B cell (primary cell): ENCODE data around the gene KRT5. TPM values are rescaled to one million over a fixed set of nuclear protein-coding genes. Genes with fewer than 3 reads are reported as not detected.

Experiments used
- ATAC-seq: fragments of 200-7000 bp; cut with Tn5 transposase; one replicate; pipeline ENCODE4 v1.10.0; 2021; ENCODE audit warnings: low read depth, mild to moderate bottlenecking, moderate number of reproducible peaks, moderate library complexity
- CTCF ChIA-PET: fragments of 350-600 bp; sonication (Branson Sonifier 250); formaldehyde crosslinking; loops from one replicate; lab custom pipeline; 2021; ENCODE audit warnings: antibody characterized with exemption, inconsistent platforms; lab: Charles Lee
- POLR2A ChIA-PET: fragments of 350-600 bp; sonication (Branson Sonifier 250); formaldehyde crosslinking; loops from one replicate; lab custom pipeline; 2021; ENCODE audit warnings: antibody characterized with exemption; lab: Charles Lee
- DNase-seq: peaks from one replicate; pipeline ENCODE4 v3.0.0; 2013
- H2AFZ ChIP-seq: 2 replicates; pipeline ENCODE4 v1.6.1; 2012; ENCODE audit warnings: mild to moderate bottlenecking, low read depth, low read length; ENCODE audit not compliant: insufficient read depth, poor library complexity, severe bottlenecking
- H3K27ac ChIP-seq, 2 donors: 1 replicate in 1 of 2; 2 replicates in 1 of 2; pipeline ENCODE4 v1.5.1; 2012 to 2013; ENCODE audit warnings: low read length in 2 of 2, mild to moderate bottlenecking in 2 of 2, moderate library complexity in 1 of 2
- H3K27me3 ChIP-seq, 4 experiments: fragments of 200-600 bp in 1 of 4; sonication (generic) in 1 of 4; replicated peaks in 1 of 4; 1 replicate in 2 of 4; 2 replicates in 2 of 4; pipeline versions ENCODE4 v1.6.1 to v1.7.0; 2013 to 2016; ENCODE audit warnings: low read length in 3 of 4, mild to moderate bottlenecking in 2 of 4, mixed read lengths in 1 of 4, moderate library complexity in 1 of 4; ENCODE audit not compliant: insufficient read depth in 4 of 4, control insufficient read depth in 3 of 4; ENCODE audit errors: control extremely low read depth in 1 of 4
- H3K36me3 ChIP-seq, 2 experiments: replicated peaks in 1 of 2; 1 replicate in 1 of 2; 2 replicates in 1 of 2; pipeline versions ENCODE4 v1.6.1 to v1.7.1; 2013; ENCODE audit warnings: low read length in 1 of 2; ENCODE audit not compliant: insufficient read depth in 2 of 2, control insufficient read depth in 1 of 2; ENCODE audit errors: control extremely low read depth in 1 of 2, extremely low read depth in 1 of 2
- H3K4me1 ChIP-seq, 2 donors: fragments of 200-600 bp in 1 of 2; sonication (generic) in 1 of 2; 1 replicate in 1 of 2; 2 replicates in 1 of 2; pipeline versions ENCODE4 v1.5.1 to v1.6.1; 2013 to 2017; ENCODE audit warnings: low read length in 2 of 2; ENCODE audit not compliant: control insufficient read depth in 2 of 2, insufficient read depth in 2 of 2
- H3K4me2 ChIP-seq: replicated peaks from 2 replicates; pipeline ENCODE3; 2012; ENCODE audit warnings: mild to moderate bottlenecking, low read depth, low read length; ENCODE audit not compliant: poor library complexity, severe bottlenecking
- H3K4me3 ChIP-seq, 5 experiments: fragments of 200-600 bp in 1 of 5; sonication (generic) in 1 of 5; 1 replicate in 3 of 5; 2 replicates in 2 of 5; pipeline versions ENCODE4 v1.5.1 to v1.7.0; 2011 to 2016; ENCODE audit warnings: low read length in 4 of 5, mild to moderate bottlenecking in 4 of 5, low read depth in 2 of 5, control low read depth in 1 of 5, moderate library complexity in 1 of 5; ENCODE audit not compliant: insufficient read depth in 1 of 5; ENCODE audit errors: control extremely low read depth in 1 of 5, extremely low read depth in 1 of 5
- H3K79me2 ChIP-seq: fragments of 200-600 bp; sonication (generic); one replicate; pipeline ENCODE4 v1.6.0; 2016; ENCODE audit warnings: low read length; ENCODE audit not compliant: control insufficient read depth, insufficient read depth
- H3K9ac ChIP-seq: fragments of 200-600 bp; sonication (generic); 2 replicates; pipeline ENCODE4 v1.6.1; 2017; ENCODE audit warnings: mild to moderate bottlenecking, low read length, moderate library complexity
- H3K9me3 ChIP-seq, 3 donors: one replicate each; pipeline versions ENCODE4 v1.6.1 to v1.7.1; 2013; ENCODE audit warnings: low read length in 2 of 3; ENCODE audit not compliant: control insufficient read depth in 2 of 3, insufficient read depth in 1 of 3; ENCODE audit errors: control extremely low read depth in 1 of 3
- H4K20me1 ChIP-seq: 2 replicates; pipeline ENCODE4 v1.6.0; 2012; ENCODE audit warnings: mild to moderate bottlenecking, low read length; ENCODE audit not compliant: insufficient read depth, control insufficient read depth, poor library complexity, severe bottlenecking
- H3K27ac Mint-ChIP-seq: one replicate; pipeline ENCODE4 v1.8.0; 2021; ENCODE audit warnings: mixed read lengths
- H3K27me3 Mint-ChIP-seq: one replicate; pipeline ENCODE4 v1.8.0; 2021; ENCODE audit warnings: mixed read lengths
- H3K4me1 Mint-ChIP-seq: one replicate; pipeline ENCODE4 v1.8.0; 2021; ENCODE audit warnings: mixed read lengths
- H3K4me3 Mint-ChIP-seq: one replicate; pipeline ENCODE4 v1.8.0; 2021; ENCODE audit warnings: mixed read lengths
- H3K9me3 Mint-ChIP-seq: one replicate; pipeline ENCODE4 v1.8.0; 2022; ENCODE audit warnings: mixed read lengths; ENCODE audit not compliant: insufficient read depth
- EZH2 ChIP-seq: IDR thresholded peaks from 2 replicates; pipeline ENCODE4 v1.6.1; 2012; ENCODE audit warnings: borderline replicate concordance, low read depth, mild to moderate bottlenecking, moderate library complexity, low read length; ENCODE audit not compliant: insufficient read depth, poor library complexity, severe bottlenecking
- WGBS: methylation state at CpG from one replicate; pipeline ENCODE4 v1.1.5; 2013; ENCODE audit warnings: missing lambda C conversion rate; ENCODE audit not compliant: insufficient coverage; 5-methylcytosine and 5-hydroxymethylcytosine counted together
- intact Hi-C: fragments of 100-400 bp; cut with micrococcal nuclease; formaldehyde crosslinking; loops from one replicate; pipeline ENCODE4 v1.10.0; 2022
- polyA plus RNA-seq: library from polyadenylated mRNA; depleted of rRNA; stranded (reverse); fragments of >200 nt; gene quantifications from 2 replicates; pipeline ENCODE4 v1.2.3, GENCODE V29; 2012
- total RNA-seq, 2 donors: library from RNA; stranded (reverse); fragments of 120-200 nt in 1 of 2; gene quantifications; 1 replicate in 1 of 2; 2 replicates in 1 of 2; pipeline versions ENCODE4 v1.2.3 to v1.2.4, GENCODE V29; 2013 to 2022
- TF ChIP-seq, protein P1 (sequence below): fragments of 200-600 bp; IDR thresholded peaks from one replicate; pipeline ENCODE4 v1.8.0; 2022; ENCODE audit warnings: antibody characterized with exemption, mild to moderate bottlenecking

Gene KRT5
- total and polyA plus RNA-seq, 2 donors (not counting 1 experiment from before 2014, with no cell fraction given) = not detected

DNA sequence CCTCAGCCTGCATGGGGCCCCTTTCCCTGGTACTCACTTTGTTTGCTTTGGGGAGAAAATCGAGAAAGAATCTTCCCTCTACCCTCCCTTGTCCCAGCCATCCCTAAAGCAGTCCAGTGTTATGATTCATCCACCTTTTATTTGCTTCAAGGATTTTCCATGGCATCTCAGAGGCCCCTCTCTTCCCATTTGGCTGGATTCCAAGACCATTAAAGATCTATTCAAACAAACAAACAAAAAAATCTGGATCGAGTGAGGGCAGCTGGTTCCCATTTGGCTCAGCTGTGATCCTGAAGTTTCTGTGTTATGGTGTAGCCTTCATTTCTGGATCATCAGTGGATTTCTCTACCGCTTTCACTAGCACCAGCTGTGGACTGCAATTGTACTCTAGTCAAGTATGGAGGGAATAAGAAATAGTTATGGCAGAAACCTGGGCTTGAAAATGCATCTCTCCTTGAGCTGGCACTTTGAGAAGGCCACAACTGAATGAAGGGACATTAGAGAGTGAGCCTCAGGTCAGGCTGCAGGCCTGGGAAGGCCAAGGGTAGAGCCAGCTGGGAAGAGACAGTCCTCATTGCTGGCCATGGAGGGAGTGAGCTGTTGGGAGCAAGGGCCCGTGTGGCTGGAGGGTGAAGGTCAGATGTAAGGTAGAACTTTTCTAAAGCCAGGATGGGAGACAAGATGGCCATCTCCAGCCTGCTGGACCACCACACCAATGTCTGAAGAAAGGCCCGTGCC, 19.1 kb upstream of the KRT5 start:
- Mint-ChIP-seq H3K4me3 (no peak overlapping the region), H3K27ac (no peak overlapping the region), H3K27me3 (peaks cover 10% of the 10 kb centered on the region), H3K4me1 (no peaks in the 10 kb centered on the region), H3K9me3 (no peaks in the 10 kb centered on the region)
- ChIA-PET POLR2A (no interaction called here), CTCF (no interaction called here)
- no peak overlapping the region for H3K4me3 ChIP-seq
- no peak overlapping the region for H3K27ac ChIP-seq
- no peak for ATAC-seq
- TF ChIP-seq, protein P1, sequence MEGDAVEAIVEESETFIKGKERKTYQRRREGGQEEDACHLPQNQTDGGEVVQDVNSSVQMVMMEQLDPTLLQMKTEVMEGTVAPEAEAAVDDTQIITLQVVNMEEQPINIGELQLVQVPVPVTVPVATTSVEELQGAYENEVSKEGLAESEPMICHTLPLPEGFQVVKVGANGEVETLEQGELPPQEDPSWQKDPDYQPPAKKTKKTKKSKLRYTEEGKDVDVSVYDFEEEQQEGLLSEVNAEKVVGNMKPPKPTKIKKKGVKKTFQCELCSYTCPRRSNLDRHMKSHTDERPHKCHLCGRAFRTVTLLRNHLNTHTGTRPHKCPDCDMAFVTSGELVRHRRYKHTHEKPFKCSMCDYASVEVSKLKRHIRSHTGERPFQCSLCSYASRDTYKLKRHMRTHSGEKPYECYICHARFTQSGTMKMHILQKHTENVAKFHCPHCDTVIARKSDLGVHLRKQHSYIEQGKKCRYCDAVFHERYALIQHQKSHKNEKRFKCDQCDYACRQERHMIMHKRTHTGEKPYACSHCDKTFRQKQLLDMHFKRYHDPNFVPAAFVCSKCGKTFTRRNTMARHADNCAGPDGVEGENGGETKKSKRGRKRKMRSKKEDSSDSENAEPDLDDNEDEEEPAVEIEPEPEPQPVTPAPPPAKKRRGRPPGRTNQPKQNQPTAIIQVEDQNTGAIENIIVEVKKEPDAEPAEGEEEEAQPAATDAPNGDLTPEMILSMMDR = no peak
- H3K9me3 ChIP-seq = peaks cover 0 to 6% (median 0%) of the 10 kb centered on the region in 3 donors
- DNase-seq = no peak
- H2AFZ ChIP-seq = no peak overlapping the region
- H3K27me3 ChIP-seq = peaks cover 0 to 5% (median 0%) of the 10 kb centered on the region in 4 experiments
- H3K9ac ChIP-seq = no peak overlapping the region
- H3K79me2 ChIP-seq = no peaks in the 10 kb centered on the region
- H4K20me1 ChIP-seq = no peaks in the 10 kb centered on the region
- H3K4me2 ChIP-seq = no peak overlapping the region
- intact Hi-C loops = no loop called here
- no peaks in the 10 kb centered on the region for H3K36me3 ChIP-seq
- 89% methylated on average over 4 of the region's 5 CpGs for WGBS
- H3K4me1 ChIP-seq = no peaks in the 10 kb centered on the region

DNA sequence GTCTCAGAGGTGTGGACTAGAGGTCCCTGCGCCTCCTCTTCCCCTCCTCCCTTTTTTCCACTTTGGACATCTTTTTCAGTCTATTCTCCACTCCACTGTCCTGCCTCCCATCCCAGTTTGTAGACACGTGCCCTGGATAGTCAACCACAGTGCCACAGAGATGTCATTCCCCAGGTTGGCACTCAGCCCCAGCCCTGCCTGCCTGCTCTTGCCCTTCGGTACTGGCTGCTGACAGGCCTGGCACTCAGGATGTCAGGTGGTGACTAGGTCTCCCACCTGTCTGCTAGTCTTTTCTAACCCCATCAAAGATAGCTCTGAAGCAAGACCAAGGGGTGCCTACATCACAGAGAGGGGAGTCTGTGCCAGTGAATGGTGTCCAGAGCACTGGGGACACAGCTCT, 16.9 kb upstream of the KRT5 start:
- no peak for ATAC-seq
- Histone ChIP-seq H2AFZ (no peak overlapping the region), H3K9ac (no peak overlapping the region), H3K27me3 (peaks cover 0 to 5% (median 0%) of the 10 kb centered on the region in 4 experiments), H3K36me3 (no peaks in the 10 kb centered on the region), H3K79me2 (no peaks in the 10 kb centered on the region), H3K27ac (no peak overlapping the region), H3K4me3 (no peak overlapping the region), H3K4me1 (no peaks in the 10 kb centered on the region), H3K9me3 (peaks cover 0 to 6% (median 0%) of the 10 kb centered on the region in 3 donors), H4K20me1 (no peaks in the 10 kb centered on the region), H3K4me2 (no peak overlapping the region)
- H3K27ac Mint-ChIP-seq = no peak overlapping the region
- POLR2A ChIA-PET = no interaction called here
- DNase-seq = no peak
- H3K4me1 Mint-ChIP-seq = no peaks in the 10 kb centered on the region
- no peak overlapping the region for H3K4me3 Mint-ChIP-seq
- peaks cover 4% of the 10 kb centered on the region for H3K27me3 Mint-ChIP-seq
- 82% methylated on average over 3 of the region's 3 CpGs for WGBS
- no peaks in the 10 kb centered on the region for H3K9me3 Mint-ChIP-seq
- intact Hi-C loops = no loop called here
- CTCF ChIA-PET = no interaction called here
- TF ChIP-seq EZH2 = no peak
- TF ChIP-seq, protein P1 = no peak
